Measurements from ENCODE around the gene CSPG4.

The CSPG4 gene

GRCh38 chr15:75631935-75632334 is 80.7 kb downstream of the CSPG4 start:
- CTCF ChIA-PET: interaction anchor here (0.7 kb wide), 1 partner anchor 54 kb away, joined by 3 read pairs; no protein-coding TSS in a partner anchor
- no peak overlapping the region for H3K4me3 ChIP-seq (ENCODE audit: low read depth, low read length)
- POLR2A ChIA-PET: no interaction called here
- TF ChIP-seq CTCF (IDR thresholded peaks at IDR 0.05; ENCODE audit: insufficient read depth, low read length, missing control alignments): no peak
- no peak for DNase-seq (ENCODE audit: low read depth, low spot score)

- no peak for DNase-seq (ENCODE audit: low read depth, low spot score)
- CTCF ChIA-PET: interaction anchor here (0.7 to 3.7 kb wide), 12 partner anchors 12 to 259 kb away, joined by 3 to 26 read pairs (median 3); partner anchors contain the start of genes IMP3 and MAN2C1
- POLR2A ChIA-PET: interaction anchor here (0.7 to 1.5 kb wide), 7 partner anchors 12 to 266 kb away, joined by 3 to 18 read pairs (median 4); partner anchors contain the start of genes IMP3, SIN3A and SNX33
- no peak for TF ChIP-seq CTCF (IDR thresholded peaks at IDR 0.05; ENCODE audit: insufficient read depth, low read length, missing control alignments)
- peak within 1 kb of the TSS; percentile 88 for H3K4me3 ChIP-seq (ENCODE audit: low read depth, low read length)
Observed at GRCh38 chr15:75625542-75626347, 86.9 kb downstream of the CSPG4 start, which contains the start of gene SNUPN. Gene SNUPN, minus strand, starts transcription at chr15:75625725. Its CDS starts 4,674 bp downstream, at chr15:75621051.
